Right lung (tissue), 5 donors: Measurements from ENCODE around the gene ZNF267. TPM values are rescaled to one million over a fixed set of nuclear protein-coding genes. Genes with fewer than 3 reads are reported as not detected.
"Not testable (repeated sequence)": the region's sequence is repeated elsewhere in the genome, so short reads cannot be mapped to it uniquely, and the experiment has no call there.

Source experiments
- DNase-seq, 2 donors: peaks; one replicate each; pipeline ENCODE4 v3.0.0-alpha.2; 2013
- polyA plus RNA-seq, 5 donors: library from polyadenylated mRNA; unstranded; fragments of 120-200 nt; gene quantifications; one replicate each; pipeline versions ENCODE4 v1.2.1 to v1.2.3, GENCODE V29; 2013; ENCODE audit warnings: inconsistent platforms in 1 of 5, low replicate concordance in 1 of 5; ENCODE audit not compliant: insufficient read length in 5 of 5, insufficient read depth in 1 of 5

The ZNF267 gene
- polyA plus RNA-seq, 5 donors: 7.3 to 13.6 (median 11.9) TPM

DNA sequence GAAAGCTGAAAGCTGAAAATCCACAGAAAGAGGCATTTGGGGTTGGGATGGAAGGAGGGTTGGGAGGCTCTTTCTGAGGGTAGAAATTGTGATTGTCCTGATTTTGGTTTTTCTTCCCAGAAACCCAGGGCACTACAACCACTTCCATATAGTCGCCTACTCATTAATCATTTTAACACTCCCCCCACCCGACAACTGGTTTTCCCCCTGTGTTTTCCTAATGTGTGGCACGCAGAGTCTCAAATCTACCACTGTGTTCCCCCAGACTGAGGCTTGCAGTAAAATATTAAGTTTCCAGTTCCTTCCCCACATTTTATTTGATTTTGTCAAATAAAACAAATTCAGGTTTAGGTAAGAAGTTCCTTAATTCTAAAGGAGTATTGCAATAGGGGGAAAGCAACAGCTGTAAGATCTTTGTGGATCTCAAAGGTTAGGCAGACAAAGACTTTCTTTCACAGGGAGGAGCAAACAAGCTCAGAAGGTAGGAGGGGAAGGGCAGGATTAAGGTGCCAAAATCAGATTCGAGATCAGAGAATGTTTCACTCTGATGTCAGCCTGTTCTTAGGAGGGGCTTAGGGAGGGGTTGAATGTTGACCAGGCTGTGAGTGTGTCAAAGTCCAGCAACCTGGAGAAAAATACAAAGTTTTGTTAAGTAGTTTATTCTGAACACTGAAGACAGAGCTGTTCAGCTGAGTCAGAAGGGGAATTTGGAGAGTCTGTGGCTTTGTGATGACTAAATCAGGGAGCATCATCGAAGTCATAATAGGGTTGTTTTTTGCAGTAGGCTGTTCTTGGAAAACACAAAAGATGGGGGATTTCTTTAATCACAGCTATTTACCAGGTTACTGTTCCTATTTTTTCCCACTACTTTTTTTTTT lies 3.6 kb downstream of the ZNF267 start:
- no peak for DNase-seq

DNA sequence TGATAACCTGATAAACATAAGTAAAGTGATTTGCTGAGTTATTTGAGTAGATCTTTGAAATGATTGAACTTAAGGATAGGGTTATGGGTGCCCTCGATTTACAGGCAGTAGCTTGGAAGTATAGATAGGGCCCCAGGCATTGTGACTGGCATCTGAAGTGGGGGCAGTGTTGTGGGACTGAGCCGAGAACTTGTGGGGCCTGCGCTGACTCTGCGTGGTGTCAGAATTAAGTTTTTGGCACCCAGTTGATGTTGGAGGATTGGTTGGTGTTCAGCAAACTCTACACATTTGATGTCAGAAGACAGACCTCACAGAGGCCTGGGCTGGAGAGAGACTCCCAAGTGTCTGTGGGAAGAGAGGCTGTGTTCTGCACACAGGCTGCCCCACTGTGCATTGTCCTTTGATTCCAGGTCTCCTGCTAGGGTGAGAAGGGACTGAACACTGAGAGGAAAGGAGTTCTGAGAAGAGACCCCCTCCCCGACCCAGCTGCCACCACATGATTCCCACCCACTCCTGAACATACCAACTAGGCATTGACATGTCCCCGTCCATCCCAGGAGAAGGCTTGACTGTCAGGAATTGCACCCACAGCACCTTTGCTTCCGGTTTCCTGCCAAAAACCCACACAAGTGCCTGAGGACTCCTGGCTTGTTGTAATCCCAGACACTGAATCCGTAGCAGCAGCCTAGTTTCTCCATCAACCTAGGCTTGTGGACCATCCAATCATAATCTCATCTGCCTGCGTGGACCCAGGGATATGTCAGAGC lies 4.5 kb downstream of the ZNF267 start:
- DNase-seq: no peak

DNA sequence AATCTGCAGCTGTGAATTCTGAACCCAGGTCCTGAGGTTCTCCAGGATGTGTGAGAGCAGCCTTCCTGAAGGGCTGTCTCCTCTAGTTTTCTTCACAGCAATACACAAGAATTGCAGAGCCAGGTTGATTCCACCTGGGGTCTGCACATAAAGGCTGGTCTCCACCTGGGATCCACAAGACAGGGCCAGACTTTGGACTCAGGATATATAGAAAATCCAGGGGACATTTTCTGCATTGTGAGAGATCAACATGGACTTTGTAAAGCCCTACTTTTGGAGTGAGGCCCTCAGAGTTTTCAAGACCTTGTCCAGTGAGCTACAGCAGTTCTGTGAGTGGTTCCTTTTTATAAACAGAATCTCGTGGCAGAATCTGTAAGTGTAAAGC lies 6.3 kb downstream of the ZNF267 start:
- DNase-seq: no peak

DNA sequence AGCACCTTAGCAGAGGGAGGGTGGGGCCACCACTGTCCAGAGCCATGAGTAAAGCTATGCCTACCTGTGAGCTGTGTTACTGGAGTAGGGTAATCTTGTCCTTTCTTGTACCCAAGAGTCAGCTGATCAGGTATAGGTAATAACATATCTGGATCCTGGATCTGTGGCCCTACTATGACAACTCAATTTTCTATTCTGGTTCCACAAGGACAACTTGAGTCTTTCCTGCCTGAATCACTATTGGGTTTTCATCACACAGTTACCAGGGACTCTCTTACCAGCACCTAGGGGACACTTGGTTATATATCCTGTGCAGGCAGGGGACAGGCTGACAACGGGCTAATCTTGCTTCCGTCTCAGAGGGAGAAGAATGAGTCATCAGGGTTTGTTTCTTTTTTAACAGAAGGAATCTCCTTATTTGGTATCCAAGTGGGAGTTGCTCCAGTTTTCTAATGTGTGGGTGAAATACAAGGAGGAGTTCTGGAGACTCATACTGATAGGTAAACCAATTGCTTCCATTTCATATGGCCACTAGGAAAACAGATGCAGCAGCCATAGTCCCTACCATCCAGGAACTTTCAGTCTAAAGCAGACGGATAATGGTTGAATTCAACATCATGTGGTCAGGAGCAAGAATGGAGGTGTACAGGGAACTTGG lies 6.8 kb downstream of the ZNF267 start:
- DNase-seq: no peak

DNA sequence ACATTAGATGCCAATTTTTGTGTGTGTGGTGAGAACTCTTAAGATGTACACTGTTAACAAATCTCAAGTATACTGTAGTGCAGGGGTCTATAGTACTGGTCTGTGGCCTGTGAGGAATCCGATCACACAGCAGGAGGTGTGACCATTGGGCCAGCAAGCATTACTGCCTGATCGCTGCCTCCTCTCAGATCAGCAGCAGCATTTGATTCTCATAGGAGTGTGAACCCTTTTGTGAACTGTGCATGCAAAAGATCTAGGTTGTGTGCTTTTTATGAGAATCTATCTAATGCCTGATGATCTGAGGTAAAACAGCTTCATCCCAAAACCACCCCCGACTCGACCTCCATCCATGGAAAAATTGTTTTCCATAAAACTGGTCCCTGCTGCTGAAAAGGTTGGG lies 12.6 kb downstream of the ZNF267 start:
- DNase-seq: no peak

DNA sequence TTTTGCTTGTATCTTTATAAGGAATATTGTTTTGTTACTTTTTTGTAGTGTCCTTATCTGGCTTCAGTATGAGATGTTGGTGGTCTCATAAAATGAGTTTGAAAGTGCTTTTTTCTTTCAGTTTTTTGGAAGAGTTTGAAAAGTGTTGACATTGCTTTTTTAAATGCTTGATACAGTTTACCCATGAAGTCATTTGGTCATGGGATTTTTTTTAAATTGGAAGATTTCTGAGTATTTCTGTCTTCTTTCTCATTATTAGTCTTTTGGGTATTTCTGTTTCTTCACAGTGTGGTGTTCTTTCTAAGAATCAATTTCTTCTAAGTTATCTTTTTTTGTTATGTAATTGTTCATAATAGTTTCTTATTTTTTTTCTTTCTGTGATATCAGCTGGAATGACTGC lies 15.1 kb downstream of the ZNF267 start:
- DNase-seq: no peak

DNA sequence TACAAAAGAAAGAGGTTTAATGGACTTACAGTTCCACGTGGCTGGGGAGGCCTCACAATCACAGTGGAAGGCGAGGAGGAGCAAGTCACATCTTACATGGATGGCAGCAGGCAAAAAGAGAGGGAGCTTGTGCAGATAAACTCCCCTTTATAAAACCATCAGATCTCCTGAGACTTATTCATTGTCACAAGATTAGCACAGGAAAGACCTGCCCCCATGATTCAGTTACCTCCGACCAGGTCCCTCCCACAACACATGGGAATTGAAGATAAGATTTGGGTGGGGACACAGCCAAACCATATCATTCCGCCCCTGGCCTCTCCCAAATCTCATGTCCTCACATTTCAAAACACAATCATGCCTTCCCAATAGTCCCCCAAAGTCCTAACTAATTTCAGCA lies 18.5 kb downstream of the ZNF267 start:
- DNase-seq: not testable (repeated sequence)

DNA sequence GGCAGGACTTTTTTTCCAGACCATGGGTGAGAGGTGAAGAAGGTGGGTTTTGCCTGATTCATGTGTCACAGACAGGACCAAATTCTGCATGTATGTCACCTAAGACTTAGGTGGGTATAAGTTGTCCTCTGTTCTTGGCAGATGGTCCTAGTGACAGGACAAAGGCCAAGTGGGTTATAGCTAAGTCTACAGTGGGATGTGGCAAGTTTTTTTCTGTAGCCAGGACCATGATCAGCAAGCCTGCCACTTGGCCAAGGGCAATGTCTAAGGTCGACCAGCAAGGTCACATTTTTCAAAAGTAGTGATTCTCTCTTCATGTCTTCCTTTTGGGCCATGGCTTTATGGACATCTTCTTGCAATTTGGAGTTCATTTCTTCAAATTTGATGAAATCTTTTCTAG lies 20.2 kb downstream of the ZNF267 start:
- no peak for DNase-seq

DNA sequence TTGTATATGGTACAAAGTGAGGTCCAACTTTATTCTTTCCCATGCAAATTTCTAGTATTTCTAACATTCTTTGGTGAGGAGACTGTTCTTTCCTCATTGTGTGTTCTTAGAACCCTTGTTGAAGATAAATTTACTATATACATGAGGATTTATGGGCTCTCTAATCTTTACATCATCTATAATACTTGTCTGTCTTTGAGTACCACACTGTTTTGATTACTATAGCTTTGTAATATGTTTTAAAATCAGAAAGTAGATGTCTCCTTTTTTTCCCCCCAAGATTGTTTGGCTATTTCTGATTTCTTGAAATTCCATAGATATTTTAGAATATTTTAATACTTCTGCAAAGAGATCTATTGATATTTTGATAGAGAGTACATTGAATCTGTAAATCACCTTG lies 23.7 kb downstream of the ZNF267 start:
- no peak for DNase-seq

DNA sequence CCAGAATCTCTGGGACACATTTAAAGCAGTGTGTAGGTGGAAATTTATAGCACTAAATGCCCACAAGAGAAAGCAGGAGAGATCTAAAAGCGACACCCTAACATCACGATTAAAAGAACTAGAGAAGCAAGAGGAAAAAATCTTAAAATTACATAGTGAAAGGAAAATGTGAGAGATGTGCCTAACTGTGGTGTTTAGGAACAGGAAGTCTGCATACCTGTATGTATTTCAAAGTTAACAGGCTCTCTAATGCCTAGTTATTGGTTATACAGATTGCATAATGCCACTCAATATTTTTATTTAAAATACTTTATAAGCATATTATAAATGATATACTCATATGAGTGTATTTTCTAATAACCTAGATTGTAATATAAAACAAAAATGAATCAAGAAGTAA lies 25.9 kb downstream of the ZNF267 start:
- DNase-seq: no peak

DNA sequence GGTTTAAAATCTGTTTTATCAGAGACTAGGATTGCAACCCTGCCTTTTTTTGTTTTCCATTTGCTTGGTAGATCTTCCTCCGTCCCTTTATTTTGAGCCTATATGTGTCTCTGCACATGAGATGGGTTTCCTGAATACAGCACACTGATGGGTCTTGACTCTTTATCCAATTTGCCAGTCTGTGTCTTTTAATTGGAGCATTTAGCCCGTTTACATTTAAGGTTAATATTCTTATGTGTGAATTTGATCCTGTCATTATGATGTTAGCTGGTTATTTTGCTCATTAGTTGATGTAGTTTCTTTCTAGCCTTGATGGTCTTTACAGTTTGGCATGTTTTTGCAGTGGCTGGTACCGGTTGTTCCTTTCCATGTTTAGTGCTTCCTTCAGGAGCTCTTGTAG lies 31.0 kb downstream of the ZNF267 start:
- DNase-seq: not testable (repeated sequence)

DNA sequence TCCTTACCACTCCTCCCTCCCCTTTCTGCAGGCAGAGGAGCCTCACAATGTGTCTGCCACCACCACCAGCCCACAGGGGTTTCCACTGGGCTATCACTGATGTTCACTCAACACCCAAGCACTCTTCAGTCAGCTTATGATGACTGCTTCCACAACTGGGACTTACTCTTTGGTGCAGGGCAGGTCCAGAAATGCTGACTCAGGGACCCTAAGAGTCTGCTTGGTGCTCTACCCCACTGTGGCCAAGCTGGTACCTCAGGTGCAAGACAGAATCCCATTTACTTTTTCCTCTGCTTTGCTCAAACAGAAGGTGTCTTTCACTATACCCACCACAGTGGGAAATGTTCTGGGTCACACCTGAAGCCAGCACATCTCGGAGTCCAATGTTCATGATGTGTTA lies 40.1 kb downstream of the ZNF267 start:
- DNase-seq: no peak

DNA sequence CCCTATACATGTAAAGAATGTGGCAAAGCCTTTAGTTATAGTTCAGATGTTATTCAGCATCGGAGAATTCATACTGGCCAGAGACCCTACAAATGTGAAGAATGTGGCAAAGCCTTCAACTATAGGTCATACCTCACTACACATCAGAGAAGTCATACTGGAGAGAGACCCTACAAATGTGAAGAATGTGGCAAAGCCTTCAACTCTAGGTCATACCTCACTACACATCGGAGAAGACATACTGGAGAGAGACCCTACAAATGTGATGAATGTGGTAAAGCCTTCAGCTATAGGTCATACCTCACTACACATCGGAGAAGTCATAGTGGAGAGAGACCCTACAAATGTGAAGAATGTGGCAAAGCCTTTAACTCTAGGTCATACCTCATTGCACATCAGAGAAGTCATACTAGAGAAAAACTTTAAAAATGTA lies 42.5 kb downstream of the ZNF267 start:
- DNase-seq: no peak

DNA sequence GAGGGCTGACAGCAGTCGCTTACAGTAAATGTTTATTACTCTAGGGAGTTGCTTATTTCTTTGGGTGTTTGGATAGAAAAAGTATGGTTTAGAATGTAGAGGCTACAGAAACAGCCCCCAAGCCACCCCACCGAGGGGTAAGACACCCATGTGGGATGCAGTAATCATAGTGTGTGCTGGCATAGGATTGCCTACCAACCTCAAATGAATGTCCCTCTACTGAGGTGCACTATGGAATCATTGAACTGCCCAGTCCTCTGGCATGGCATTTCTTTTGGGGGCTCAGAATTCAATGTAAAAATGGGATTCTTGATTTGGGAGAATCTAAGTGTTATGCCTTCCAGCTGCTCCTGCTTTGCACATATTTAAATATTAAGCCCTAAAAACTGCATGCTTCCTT lies 46.8 kb downstream of the ZNF267 start:
- no peak for DNase-seq

DNA sequence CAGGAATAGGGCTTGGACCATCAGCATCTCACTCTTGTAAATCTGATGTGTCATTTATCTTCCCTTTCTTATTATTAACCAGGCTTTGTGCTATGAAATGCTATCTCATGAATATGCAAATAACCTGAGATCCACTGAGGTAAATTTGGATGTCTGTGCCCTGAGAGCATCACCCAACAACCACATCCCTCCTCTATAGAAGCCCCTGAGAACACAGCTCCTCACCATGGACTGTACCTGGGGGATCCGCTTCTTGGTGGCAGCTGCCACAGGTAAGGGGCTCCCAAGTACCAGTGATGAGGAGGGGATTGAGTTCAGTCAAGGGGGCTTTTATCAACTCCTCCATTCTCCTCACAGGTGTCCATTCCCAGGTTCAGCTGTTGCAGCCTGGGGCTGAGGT lies 78.2 kb downstream of the ZNF267 start:
- not testable (repeated sequence) for DNase-seq

DNA sequence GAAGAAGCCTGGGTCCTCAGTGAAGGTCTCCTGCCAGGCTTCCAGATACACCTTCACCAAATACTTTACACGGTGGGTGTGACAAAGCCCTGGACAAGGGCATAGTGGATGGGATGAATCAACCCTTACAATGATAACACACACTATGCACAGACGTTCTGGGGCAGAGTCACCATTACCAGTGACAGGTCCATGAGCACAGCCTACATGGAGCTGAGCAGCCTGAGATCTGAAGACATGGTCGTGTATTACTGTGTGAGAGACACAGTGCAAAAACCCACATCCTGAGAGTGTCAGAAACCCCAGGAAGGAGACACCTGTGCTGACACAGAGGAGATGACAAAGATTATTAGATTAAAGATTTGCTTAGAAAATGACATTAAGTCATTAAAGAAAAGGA lies 78.6 kb downstream of the ZNF267 start:
- not testable (repeated sequence) for DNase-seq

DNA sequence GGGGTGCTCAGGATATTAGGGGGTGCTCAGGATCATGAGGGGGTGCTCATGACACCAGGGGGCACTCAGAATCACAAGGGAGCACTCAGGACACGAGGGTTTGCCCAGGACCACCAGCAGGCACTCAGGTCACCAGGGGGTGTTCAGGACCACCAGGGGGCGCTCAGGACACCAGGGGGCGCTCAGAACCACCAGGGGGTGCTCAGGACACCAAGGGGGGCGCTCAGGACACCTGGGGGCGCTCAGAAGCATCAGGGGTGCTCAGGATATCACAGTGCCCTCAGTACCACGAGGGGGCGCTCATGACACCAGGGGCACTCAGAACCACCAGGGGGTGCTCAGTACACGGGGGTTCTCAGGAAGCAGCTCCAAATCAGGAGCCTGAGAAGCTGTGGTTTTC lies 82.6 kb downstream of the ZNF267 start:
- not testable (repeated sequence) for DNase-seq

DNA sequence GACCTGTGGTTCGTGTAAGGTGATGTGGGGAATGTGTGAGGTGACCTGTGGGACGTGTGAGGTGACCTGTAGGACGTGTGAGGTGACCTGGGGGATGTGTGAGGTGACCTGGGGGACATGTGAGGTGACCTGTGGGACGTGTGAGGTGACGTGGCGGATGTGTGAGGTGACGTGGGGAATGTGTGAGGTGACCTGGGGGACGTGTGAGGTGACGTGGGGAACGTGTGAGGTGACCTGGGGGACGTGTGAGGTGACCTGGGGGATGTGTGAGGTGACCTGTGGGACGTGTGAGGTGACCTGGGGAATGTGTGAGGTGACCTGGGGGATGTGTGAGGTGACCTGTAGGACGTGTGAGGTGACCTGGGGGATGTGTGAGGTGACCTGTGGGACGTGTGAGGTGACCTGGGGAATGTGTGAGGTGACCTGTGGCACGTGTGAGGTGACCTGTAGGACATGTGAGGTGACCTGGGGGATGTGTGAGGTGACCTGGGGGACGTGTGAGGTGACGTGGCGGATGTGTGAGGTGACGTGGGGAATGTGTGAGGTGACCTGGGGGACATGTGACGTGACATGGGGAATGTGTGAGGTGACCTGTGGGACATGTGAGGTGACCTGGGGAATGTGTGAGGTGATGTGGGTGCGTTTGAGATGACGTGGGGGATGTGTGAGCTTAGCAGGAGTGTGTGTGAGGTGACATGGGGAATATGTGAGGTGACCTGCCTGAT lies 86.7 kb downstream of the ZNF267 start:
- not testable (repeated sequence) for DNase-seq
